Liver (tissue), 3 donors: ENCODE measurements around the gene RTN4R.

Experiments used
- EGR1 ChIP-seq, 2 donors: IDR thresholded peaks; 2 replicates each; pipeline ENCODE4 v1.6.1; 2016 to 2018; ENCODE audit warnings: antibody characterized with exemption in 2 of 2, low read depth in 2 of 2
- GABPA ChIP-seq, 2 donors: IDR thresholded peaks in 1 of 2; conservative IDR thresholded peaks in 1 of 2; 2 replicates each; pipeline ENCODE4 v1.6.1; 2016; ENCODE audit warnings: antibody characterized with exemption in 2 of 2, mild to moderate bottlenecking in 1 of 2, moderate library complexity in 1 of 2
- JUND ChIP-seq, 2 donors: IDR thresholded peaks; 2 replicates each; pipeline ENCODE4 v1.6.1; 2016; ENCODE audit warnings: antibody characterized with exemption in 2 of 2
- MAX ChIP-seq: IDR thresholded peaks from 2 replicates; pipeline ENCODE4 v1.6.1; 2016; ENCODE audit warnings: antibody characterized with exemption
- RAD21 ChIP-seq, 2 donors: IDR thresholded peaks; 2 replicates each; pipeline ENCODE4 v1.6.1; 2016; ENCODE audit warnings: antibody characterized with exemption in 2 of 2, mild to moderate bottlenecking in 2 of 2
- SP1 ChIP-seq: IDR thresholded peaks from 2 replicates; pipeline ENCODE4 v1.6.1; 2018; ENCODE audit warnings: antibody characterized with exemption, mild to moderate bottlenecking
- TAF1 ChIP-seq: conservative IDR thresholded peaks from 2 replicates; pipeline ENCODE4 v1.6.1; 2016; ENCODE audit warnings: antibody characterized with exemption, mild to moderate bottlenecking
- TF ChIP-seq, protein P1 (sequence below): fragments of 150-350 bp; IDR thresholded peaks from 2 replicates; pipeline ENCODE4 v1.5.1; 2017; ENCODE audit warnings: improper control_type of control experiment, low read depth, low read length; ENCODE audit not compliant: missing input control
- TF ChIP-seq, protein P2 (sequence below): IDR thresholded peaks from 2 replicates; pipeline ENCODE4 v1.6.1; 2016; ENCODE audit warnings: antibody characterized with exemption, mild to moderate bottlenecking
- TF ChIP-seq, protein P3 (sequence below): IDR thresholded peaks from 2 replicates; pipeline ENCODE4 v1.6.1; 2016; ENCODE audit warnings: antibody characterized with exemption
- donor health status: healthy.
- donor health status: healthy.

DNA sequence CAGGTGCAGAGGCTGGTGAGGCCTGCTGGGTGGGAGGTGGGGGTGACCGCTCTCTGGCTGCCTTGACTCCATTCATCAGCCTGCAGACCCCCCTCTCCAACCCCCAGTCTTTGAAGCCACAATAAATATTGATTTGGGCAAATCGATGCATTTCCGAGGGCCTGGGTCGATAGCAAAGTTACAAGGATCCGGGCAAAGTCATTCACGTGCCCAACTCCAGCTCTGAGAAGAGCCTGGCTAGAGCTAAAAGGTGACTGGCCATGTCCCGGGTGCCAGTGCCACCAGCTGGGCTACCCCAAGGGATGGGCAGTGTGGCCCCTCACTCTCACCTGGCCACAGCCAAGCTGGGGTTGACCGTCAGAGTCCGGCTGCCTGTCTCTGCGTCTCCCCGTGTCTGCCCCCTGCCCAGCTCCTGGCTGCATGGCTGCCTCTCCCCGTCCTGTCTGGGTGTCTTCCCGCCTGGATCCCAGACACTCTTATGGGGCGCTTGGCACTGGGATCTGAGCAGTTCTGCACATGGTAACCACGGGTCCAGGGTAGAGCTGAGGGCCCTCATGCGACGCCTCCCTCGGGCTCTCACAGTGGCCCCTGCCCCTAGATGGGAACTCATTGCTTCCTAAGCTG lies 70.6 kb downstream of the RTN4R start:
- TF ChIP-seq RAD21 (IDR thresholded peaks at IDR 0.05) (no peak), SP1 (no peak), GABPA (IDR thresholded peaks at IDR 0.05 in 1 of 2, conservative IDR thresholded peaks at IDR 0.05 in 1 of 2) (no peak), MAX (no peak), EGR1 (IDR thresholded peaks at IDR 0.05; ENCODE audit: low read depth in 2 of 2) (no peak), TAF1 (no peak), JUND (IDR thresholded peaks at IDR 0.05) (no peak)
- TF ChIP-seq, protein P1, sequence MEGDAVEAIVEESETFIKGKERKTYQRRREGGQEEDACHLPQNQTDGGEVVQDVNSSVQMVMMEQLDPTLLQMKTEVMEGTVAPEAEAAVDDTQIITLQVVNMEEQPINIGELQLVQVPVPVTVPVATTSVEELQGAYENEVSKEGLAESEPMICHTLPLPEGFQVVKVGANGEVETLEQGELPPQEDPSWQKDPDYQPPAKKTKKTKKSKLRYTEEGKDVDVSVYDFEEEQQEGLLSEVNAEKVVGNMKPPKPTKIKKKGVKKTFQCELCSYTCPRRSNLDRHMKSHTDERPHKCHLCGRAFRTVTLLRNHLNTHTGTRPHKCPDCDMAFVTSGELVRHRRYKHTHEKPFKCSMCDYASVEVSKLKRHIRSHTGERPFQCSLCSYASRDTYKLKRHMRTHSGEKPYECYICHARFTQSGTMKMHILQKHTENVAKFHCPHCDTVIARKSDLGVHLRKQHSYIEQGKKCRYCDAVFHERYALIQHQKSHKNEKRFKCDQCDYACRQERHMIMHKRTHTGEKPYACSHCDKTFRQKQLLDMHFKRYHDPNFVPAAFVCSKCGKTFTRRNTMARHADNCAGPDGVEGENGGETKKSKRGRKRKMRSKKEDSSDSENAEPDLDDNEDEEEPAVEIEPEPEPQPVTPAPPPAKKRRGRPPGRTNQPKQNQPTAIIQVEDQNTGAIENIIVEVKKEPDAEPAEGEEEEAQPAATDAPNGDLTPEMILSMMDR, result no peak
- TF ChIP-seq, protein P2, sequence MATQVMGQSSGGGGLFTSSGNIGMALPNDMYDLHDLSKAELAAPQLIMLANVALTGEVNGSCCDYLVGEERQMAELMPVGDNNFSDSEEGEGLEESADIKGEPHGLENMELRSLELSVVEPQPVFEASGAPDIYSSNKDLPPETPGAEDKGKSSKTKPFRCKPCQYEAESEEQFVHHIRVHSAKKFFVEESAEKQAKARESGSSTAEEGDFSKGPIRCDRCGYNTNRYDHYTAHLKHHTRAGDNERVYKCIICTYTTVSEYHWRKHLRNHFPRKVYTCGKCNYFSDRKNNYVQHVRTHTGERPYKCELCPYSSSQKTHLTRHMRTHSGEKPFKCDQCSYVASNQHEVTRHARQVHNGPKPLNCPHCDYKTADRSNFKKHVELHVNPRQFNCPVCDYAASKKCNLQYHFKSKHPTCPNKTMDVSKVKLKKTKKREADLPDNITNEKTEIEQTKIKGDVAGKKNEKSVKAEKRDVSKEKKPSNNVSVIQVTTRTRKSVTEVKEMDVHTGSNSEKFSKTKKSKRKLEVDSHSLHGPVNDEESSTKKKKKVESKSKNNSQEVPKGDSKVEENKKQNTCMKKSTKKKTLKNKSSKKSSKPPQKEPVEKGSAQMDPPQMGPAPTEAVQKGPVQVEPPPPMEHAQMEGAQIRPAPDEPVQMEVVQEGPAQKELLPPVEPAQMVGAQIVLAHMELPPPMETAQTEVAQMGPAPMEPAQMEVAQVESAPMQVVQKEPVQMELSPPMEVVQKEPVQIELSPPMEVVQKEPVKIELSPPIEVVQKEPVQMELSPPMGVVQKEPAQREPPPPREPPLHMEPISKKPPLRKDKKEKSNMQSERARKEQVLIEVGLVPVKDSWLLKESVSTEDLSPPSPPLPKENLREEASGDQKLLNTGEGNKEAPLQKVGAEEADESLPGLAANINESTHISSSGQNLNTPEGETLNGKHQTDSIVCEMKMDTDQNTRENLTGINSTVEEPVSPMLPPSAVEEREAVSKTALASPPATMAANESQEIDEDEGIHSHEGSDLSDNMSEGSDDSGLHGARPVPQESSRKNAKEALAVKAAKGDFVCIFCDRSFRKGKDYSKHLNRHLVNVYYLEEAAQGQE, result no peak
- TF ChIP-seq, protein P3, sequence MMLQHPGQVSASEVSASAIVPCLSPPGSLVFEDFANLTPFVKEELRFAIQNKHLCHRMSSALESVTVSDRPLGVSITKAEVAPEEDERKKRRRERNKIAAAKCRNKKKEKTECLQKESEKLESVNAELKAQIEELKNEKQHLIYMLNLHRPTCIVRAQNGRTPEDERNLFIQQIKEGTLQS, result no peak
